ENCODE measurements around the gene SYT17. TPM values are rescaled to one million over a fixed set of nuclear protein-coding genes. Genes with fewer than 3 reads are reported as not detected.

SYT17 gene
- total RNA-seq, 1 donor from 2014 or later = 25.4 TPM

- POLR2A ChIA-PET = interaction anchor here (1.8 kb wide), 1 partner anchor 17 kb away, joined by 9 read pairs; no protein-coding TSS in a partner anchor
Observed at GRCh38 chr16:19228052-19228451, 60.0 kb downstream of the SYT17 start.

GRCh38 chr16:19228575-19228974 lies 60.5 kb downstream of the SYT17 start:
- CTCF ChIA-PET = no interaction called here
- Mint-ChIP-seq H3K27ac (no peak overlapping the region), H3K4me3 (no peak overlapping the region)

More at GRCh38 chr16:19228052-19228451, 60.0 kb downstream of the SYT17 start:
- H3K4me1 Mint-ChIP-seq = peaks cover 2% of the 10 kb centered on the region
- intact Hi-C loops (cut with micrococcal nuclease) = no loop called here
- no peak for TF ChIP-seq CTCF (IDR thresholded peaks at IDR 0.05)
- H3K27me3 Mint-ChIP-seq = no peaks in the 10 kb centered on the region
- DNase-seq = no peak
- H3K9me3 Mint-ChIP-seq = peaks cover 7% of the 10 kb centered on the region
- peaks cover 68% of the 10 kb centered on the region for H3K36me3 Mint-ChIP-seq (ENCODE audit: low read depth)
- CTCF ChIA-PET = no interaction called here
- ATAC-seq (ENCODE audit: low read depth) = no peak
- no peak overlapping the region for H3K27ac Mint-ChIP-seq
- no peak overlapping the region for H3K4me3 Mint-ChIP-seq

GRCh38 chr16:19230575-19230974 lies 62.5 kb downstream of the SYT17 start:
- H3K36me3 Mint-ChIP-seq (ENCODE audit: low read depth) = peaks cover 59% of the 10 kb centered on the region

More at GRCh38 chr16:19228575-19228974, 60.5 kb downstream of the SYT17 start:
- no peak for ATAC-seq (ENCODE audit: low read depth)
- H3K27me3 Mint-ChIP-seq = no peaks in the 10 kb centered on the region
- H3K36me3 Mint-ChIP-seq (ENCODE audit: low read depth) = peaks cover 66% of the 10 kb centered on the region
- peaks cover 7% of the 10 kb centered on the region for H3K9me3 Mint-ChIP-seq
- POLR2A ChIA-PET = interaction anchor here (1.8 kb wide), 1 partner anchor 18 kb away, joined by 9 read pairs; no protein-coding TSS in a partner anchor
- intact Hi-C loops (cut with micrococcal nuclease) = no loop called here
- DNase-seq = no peak
- peaks cover 2% of the 10 kb centered on the region for H3K4me1 Mint-ChIP-seq
- no peak for TF ChIP-seq CTCF (IDR thresholded peaks at IDR 0.05)

GRCh38 chr16:19231881-19232280 lies 63.8 kb downstream of the SYT17 start:
- POLR2A ChIA-PET = no interaction called here
- peaks cover 2% of the 10 kb centered on the region for H3K4me1 Mint-ChIP-seq

More at GRCh38 chr16:19230575-19230974, 62.5 kb downstream of the SYT17 start:
- no peaks in the 10 kb centered on the region for H3K27me3 Mint-ChIP-seq
- CTCF ChIA-PET = no interaction called here
- ATAC-seq (ENCODE audit: low read depth) = no peak
- POLR2A ChIA-PET = no interaction called here
- H3K4me3 Mint-ChIP-seq = no peak overlapping the region
- no peak for DNase-seq
- no peak overlapping the region for H3K27ac Mint-ChIP-seq
- peaks cover 10% of the 10 kb centered on the region for H3K9me3 Mint-ChIP-seq
- no peak for TF ChIP-seq CTCF (IDR thresholded peaks at IDR 0.05)
- H3K4me1 Mint-ChIP-seq = peaks cover 2% of the 10 kb centered on the region
- intact Hi-C loops (cut with micrococcal nuclease) = no loop called here

GRCh38 chr16:19232988-19233387 lies 64.9 kb downstream of the SYT17 start:
- H3K36me3 Mint-ChIP-seq (ENCODE audit: low read depth) = peaks cover 55% of the 10 kb centered on the region
- peaks cover 14% of the 10 kb centered on the region for H3K9me3 Mint-ChIP-seq
- peaks cover 2% of the 10 kb centered on the region for H3K4me1 Mint-ChIP-seq
- DNase-seq (no peak), ATAC-seq (ENCODE audit: low read depth) (no peak)
- no peak overlapping the region for H3K4me3 Mint-ChIP-seq
- TF ChIP-seq CTCF (IDR thresholded peaks at IDR 0.05) = no peak
- ChIA-PET POLR2A (interaction anchor here (0.6 kb wide), 1 partner anchor 335 kb away, joined by 5 read pairs; no protein-coding TSS in a partner anchor), CTCF (no interaction called here)
- H3K27me3 Mint-ChIP-seq = no peaks in the 10 kb centered on the region
- no peak overlapping the region for H3K27ac Mint-ChIP-seq
- intact Hi-C loops (cut with micrococcal nuclease) = no loop called here

More at GRCh38 chr16:19231881-19232280, 63.8 kb downstream of the SYT17 start:
- no peak for TF ChIP-seq CTCF (IDR thresholded peaks at IDR 0.05)
- Mint-ChIP-seq H3K27me3 (no peaks in the 10 kb centered on the region), H3K36me3 (ENCODE audit: low read depth) (peaks cover 58% of the 10 kb centered on the region), H3K4me3 (no peak overlapping the region), H3K27ac (no peak overlapping the region), H3K9me3 (peaks cover 14% of the 10 kb centered on the region)
- ATAC-seq (ENCODE audit: low read depth) = no peak
- DNase-seq = no peak
- CTCF ChIA-PET = no interaction called here
- intact Hi-C loops (cut with micrococcal nuclease) = no loop called here
